GM12892 (cell line): Measurements from ENCODE around the gene PSMA6.

Experiments
- POLR2A ChIP-seq: IDR thresholded peaks from 2 replicates; pipeline ENCODE4 v1.6.1; 2011; ENCODE audit warnings: low read depth, low read length, control low read depth
- POLR2AphosphoS5 ChIP-seq: IDR thresholded peaks from 2 replicates; pipeline ENCODE4 v1.6.1; 2011; ENCODE audit warnings: low read depth, low read length, control low read depth
- TAF1 ChIP-seq: IDR thresholded peaks from 2 replicates; pipeline ENCODE4 v1.6.1; 2011; ENCODE audit warnings: low read depth, mild to moderate bottlenecking, control low read depth, low read length, borderline replicate concordance

DNA sequence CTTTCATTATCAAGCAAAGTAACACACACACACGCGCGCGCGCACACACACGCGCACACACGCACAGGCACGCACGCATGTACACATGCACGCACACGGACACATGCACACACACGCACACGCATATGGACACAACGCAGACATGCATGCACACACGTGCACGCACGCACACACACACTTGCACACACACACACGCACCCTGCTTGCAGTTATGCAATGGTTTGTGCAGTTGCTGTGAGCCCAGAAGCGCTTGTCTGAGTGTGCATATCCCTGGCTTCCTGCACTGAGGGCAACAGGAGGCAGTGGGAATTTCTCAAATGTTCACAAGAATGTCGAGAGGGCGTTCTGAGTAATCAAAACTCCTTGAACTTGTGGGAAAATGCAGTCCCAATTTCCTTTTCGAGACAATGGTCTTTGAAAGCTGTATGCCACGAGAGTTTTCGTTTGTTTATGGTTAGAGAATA lies 70.8 kb downstream of the PSMA6 start:
- TF ChIP-seq POLR2A (no peak), TAF1 (no peak), POLR2AphosphoS5 (peak; percentile 36; the same call in 1 of the 2 replicates)
